ENCODE data around the gene NUCB2.

The NUCB2 gene

GRCh38 chr11:17272801-17273200 is 3.7 kb upstream of the NUCB2 start:
- DNase-seq: no peak

DNA sequence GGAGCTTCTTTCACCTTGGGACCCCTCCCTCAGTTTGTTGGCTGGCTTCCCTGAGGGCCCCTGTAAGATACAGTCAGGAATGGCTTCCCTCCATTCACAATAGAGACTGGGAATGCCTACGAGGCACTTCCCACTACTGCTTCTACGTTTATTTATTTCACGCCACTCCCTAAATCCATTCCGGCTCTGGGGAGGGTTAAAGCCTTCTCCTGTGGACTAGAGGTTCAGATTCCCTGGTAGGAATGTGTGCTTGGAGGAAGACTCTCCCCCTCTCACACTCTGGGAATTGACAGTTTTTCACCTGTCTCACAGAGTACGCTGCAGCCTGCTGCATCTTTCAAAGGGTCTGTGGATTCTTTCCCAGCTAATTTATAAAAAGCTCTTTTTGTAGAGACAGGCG is 3.3 kb upstream of the NUCB2 start:
- no peak for DNase-seq

DNA sequence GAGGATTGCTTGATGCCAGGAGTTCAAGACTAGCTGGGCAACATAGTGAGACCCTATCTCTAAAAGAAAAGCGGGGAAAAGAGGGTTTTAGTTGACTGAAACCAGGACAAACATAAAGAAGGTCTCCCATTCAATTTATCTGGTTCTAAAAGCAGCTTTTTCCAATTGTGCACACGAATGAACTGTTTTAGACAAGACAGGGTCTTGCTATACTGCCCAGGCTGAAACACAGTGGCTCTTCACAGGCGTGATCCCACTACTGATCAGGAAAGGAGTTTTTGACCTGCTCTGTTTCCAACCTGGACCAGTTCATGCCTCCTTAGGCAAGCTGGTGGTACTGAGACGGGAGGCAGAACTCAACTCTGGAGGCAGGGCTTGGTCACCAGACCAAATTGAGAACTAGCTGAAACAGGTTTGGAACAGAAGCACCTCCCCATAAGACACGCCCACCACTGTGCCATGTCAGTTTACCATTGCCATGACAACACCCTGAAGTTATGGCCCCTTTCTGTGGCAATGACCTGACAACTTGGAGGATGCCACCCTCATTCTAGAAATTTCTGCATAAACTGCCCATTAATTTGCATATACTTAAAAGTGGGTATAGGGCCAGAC is 2.8 kb upstream of the NUCB2 start:
- DNase-seq: no peak

DNA sequence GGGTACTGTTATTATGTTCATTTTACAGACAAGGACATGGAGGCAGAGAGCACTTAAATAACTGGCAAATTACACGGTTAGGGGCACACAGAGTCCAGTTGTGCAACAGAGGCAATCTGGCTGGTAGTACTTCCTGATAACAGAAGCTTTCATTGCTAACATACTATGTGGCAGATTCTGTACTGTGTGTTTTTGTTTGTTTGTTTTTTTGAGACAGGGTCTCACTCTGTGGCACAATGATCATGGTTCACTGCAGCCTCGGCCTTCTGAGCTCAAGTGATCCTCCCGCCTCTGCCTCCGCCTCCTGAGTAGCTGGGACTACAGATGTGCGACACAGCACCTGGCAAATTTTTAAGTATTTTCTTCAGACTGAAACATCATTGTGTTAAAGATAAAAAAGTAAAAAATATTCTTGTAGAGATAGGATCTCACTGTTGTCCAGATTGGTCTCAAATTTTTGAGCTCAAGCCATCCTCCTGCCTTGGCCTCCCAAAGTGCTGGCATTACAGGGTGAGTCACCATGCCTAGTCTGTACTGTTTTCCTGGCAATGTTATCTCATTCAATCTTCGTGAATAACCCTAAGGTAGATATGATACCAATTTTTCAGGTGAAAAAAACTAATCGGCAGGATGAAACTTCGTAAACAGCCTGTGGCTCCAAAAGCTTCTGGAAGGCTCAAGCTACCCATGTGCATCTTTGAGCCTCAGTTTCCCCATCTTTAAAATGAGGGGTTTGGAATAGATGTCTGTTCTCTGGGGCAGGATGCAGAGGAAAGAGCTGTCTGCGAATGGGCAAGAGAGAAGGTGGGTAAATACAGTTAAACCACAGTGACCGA is 921 bp upstream of the NUCB2 start:
- no peak for DNase-seq

DNA sequence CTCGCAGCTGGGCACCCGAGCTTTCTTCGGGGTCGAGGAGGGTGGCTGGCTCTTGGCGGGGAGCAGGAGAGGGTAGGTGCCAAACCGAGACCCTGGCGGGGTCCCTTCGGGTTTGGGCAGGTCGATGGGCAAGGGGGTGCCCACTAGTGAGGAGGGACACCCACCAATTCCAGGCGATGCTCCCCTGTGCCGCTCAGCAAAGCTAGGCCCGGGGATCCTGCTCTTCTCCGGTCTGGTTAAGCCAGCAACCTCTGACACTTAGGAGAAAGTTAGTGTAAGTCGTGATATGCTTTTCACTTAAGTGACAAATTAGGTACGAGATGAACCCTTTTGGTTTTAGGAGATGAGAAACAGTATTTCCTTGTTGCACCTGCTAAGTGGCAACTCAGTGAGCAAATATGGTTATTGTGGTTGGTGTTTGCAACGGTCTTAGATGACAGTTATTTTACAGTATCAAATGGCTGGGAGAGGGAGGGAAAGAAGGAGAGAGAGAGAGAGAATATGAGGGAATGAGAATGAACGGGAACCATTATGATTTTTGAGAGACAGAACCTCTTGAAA is 565 bp downstream of the NUCB2 start:
- peak; percentile 53 for DNase-seq

DNA sequence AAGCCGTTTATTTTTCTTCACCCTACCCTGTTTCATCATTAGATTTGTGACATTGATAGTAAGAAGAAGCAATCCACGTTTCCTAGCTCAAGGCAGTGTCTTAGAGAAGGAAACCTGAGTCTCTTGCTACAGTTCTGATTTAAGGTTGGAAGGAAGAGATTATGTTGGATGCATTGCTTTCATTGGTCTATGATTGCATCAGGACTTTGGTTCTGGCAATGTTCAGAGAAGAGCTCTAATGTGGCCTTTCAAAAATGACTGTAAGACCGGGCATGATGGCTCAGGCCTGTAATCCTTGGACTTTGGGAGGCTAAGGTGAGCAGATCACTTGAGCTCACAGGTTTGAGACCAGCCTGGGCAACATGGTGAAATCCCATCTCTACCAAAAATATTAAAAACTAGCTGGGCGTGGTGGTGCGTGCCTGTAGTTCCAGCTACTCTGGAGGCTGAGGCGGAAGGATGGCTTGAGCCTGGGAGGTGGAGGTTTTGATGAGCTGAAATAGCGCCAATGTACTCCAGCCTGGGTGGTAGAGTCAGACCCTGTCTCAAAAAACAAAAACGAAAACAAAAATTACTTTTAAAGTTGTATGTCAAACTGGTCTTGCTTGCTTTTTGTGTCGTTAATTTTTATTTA is 4.1 kb downstream of the NUCB2 start:
- DNase-seq: no peak

GRCh38 chr11:17286332-17286731 is 9.8 kb downstream of the NUCB2 start:
- no peak for DNase-seq

DNA sequence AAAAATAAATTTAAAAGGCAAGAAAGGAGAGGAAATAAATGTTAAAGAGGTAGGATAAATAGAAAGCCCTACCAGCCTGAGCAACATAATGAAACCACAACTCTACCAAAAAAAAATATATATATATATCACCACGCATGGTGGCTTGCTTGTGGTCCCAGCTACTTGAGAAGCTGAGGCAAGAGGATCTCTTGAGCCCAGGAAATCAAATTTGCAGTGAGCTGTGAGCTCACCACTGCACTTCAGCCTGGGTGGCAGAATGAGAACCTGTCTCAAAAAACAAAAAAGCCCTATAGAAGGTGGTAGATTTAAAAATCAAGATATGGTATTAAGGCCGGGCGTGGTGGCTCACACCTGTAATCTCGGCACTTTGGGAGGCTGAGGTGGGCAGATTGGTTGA is 10.5 kb downstream of the NUCB2 start:
- no peak for DNase-seq

DNA sequence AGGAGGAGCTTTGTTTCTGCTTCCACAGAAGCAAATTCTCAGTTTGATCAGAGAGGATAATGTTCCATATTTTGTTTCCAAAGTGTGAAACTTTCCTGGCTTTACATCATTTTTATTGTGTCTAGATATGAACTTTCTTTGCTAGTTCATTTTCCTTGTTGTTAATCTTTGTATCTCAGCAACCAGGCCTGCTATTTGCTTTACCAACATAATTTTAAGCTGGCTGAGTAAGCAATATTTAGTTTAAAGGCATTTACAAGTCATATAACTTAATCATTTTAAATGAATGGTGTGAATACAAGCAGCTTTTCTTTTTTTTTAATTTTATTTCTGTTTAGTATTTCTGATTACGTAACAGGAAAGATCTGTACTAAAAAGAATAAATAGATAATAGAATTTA is 15.2 kb downstream of the NUCB2 start:
- no peak for DNase-seq

GRCh38 chr11:17293311-17293710 is 16.8 kb downstream of the NUCB2 start:
- DNase-seq: no peak

DNA sequence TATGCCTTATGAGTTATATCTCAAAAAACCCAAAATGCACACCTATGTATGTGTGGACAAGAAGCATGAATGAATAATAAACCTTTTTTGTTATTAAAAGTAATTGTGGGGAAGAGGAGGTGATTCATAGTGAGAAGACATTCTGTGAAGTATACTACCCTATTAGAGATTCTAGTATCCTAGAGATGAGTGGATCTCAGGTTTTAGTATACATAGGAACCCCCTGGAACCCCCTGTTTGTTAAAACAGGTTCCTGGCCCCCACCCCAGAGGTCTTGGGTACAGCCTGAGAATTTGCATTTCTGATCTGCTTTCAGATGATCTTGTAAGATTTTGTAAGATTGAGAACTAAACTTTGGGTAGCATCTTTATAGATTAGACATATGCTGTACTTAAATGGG is 17.5 kb downstream of the NUCB2 start:
- DNase-seq: no peak

DNA sequence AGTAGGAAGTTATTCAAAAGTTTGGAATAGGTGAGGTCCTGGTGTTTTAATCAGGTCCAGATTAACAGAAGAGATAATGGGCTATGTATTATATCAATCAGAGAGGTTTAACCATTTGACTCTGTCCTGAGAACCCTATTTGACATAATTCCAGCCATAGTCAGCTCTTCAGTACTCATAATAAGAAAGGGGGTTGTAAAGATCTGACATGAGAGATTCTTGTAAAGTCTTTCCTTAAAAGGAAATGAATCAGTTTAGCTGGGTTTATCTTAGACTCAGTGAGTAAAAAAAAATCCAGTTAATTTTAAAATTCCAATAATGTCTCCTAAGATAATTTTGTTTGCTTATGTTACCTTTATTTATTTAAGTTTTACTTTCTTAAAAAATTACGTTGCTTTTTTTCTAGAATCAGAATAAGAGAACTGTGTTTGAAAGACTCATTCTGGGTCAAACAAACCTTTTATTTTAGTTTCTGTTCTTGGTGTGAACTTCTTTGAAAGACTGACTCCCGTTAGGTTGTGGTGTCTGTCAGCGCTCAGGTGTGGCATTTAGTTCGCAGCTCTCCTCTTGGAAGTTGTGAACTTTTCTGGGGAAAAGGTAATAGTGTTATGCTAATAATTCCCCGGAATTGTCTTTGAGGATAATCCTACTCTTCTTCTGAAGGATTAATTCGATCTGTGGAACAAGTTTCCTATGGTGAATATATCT is 20.5 kb downstream of the NUCB2 start:
- no peak for DNase-seq

GRCh38 chr11:17298302-17298701 is 21.8 kb downstream of the NUCB2 start:
- DNase-seq: no peak

DNA sequence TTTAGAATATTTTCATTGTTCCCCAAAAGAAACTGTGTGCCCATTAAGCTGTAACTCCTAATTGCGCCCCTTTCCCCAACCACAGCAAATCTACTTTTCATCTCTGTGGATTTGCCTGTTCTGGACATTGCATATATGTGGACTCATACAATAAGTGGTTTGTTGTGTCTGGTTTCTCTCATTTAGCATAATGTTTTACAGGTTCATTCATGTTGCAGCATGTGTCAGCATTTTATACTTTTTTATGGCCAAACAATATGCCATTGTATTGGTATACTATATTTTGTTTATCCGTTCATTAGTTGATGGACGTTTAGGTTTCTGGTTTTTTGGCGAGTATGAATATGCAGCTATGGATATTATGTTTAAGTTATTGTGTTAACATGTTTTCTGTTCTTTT is 23.8 kb downstream of the NUCB2 start:
- DNase-seq: no peak

GRCh38 chr11:17313349-17314231 is 37.1 kb downstream of the NUCB2 start:
- no peak for DNase-seq

DNA sequence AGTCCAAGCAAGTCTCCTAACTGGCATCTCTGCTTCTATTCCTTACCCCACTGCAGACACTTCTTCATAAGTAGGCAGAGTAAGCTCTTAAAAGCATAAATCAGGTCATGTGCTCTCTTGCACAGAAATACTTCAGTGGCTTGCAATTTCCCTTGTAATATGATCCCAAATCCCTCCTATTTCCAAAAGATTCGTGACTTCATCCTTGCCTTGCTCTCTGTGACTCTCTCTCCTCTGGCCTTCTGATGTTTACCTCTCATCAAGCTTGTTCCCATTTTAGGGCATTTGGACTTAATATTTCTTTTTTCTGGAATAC is 37.7 kb downstream of the NUCB2 start:
- no peak for DNase-seq

GRCh38 chr11:17314904-17315426 is 38.4 kb downstream of the NUCB2 start:
- no peak for DNase-seq

DNA sequence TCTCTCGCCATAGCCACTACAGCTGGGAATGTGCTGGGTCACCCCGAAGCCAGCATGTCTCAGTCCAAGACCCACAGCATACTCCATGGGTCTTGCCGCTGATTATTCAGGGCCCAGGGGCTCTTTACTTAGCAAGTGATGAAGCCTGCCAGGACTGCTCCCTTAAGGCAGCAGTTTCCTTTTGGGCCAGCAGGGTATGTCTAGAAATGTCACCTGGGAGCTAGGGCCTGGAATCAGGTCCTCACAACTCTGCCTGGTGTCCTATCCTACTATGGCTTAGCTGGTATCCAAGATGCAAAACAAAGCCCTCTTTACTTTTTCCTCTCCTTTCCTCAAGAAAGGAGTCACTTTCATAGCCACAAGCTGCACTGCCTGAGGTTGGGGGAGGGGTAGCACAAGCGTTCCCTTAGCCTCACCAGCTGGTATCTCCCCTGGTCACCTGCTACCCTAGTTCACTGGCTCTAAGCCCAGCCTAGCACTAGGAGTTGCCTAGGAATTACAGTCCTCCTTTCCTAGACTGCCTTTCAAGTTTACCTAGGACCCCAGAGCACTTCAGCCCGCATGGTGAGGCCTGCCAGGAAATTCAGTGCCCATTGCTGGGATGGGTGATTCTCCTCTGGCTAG is 52.4 kb downstream of the NUCB2 start:
- no peak for DNase-seq

- DNase-seq: no peak
Observed at GRCh38 chr11:17331669-17332068, 55.1 kb downstream of the NUCB2 start.

DNA sequence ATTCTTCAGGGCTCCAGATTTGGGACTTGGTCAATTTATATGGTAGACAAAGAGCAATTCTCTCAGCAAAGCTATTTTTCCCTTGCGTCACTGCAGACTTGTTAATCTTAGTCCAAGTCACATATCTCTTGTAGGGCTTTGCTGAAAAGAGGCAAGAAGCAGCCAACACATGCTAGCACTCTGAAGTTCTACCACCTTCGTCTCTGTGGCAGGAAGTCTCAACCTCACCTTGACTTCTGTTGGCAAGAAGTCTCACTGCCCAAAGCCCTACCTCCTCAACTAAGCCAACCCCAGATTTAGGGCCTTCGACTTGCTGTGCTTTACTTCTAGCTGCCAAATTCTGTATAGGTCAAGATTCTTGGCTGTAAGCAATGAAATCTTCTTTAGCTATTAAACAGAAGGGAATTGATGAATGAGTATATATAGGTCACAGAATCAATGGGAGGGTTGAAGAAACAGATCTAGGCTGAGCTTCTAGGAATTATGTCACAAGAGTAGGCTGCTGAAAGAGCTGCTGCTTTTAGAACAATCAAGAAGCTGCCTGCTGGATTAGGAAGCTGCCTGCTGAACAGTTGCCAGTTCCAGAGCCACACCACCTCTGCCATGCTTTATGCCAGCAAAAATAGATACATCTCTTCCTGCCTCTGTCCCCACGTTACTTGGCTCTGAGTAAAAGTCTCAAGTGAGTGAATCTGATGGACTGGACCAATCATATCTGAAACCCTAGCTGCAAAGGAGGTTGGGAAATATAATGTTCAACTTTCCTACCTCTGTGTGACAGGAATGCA is 57.5 kb downstream of the NUCB2 start:
- no peak for DNase-seq

GRCh38 chr11:17343257-17343656 is 66.7 kb downstream of the NUCB2 start:
- DNase-seq: no peak

Data from midbrain (tissue), 1 donor.